HEK293T (cell line): Measurements from ENCODE around the gene ELOVL6.

Experiments
- CTCF ChIA-PET: fragments of 350-600 bp; formaldehyde crosslinking; extraction: SDS; loops from one replicate; lab custom pipeline; 2021; ENCODE audit warnings: antibody characterized with exemption, inconsistent platforms; lab: Yijun Ruan, JAX
- POLR2A ChIA-PET: fragments of 350-600 bp; formaldehyde crosslinking; extraction: SDS; loops from one replicate; lab custom pipeline; 2020; ENCODE audit warnings: antibody characterized with exemption, inconsistent platforms; lab: Yijun Ruan, JAX
- DNase-seq: peaks from one replicate; pipeline ENCODE4 v3.0.0; 2012; ENCODE audit warnings: mixed read lengths; ENCODE audit errors: extremely low spot score
- ARNT ChIP-seq: fragments of 450-650 bp; IDR thresholded peaks from 2 replicates; pipeline ENCODE4 v1.6.1; 2017; ENCODE audit warnings: mild to moderate bottlenecking
- BHLHE40 ChIP-seq: fragments of 450-650 bp; IDR thresholded peaks from 2 replicates; pipeline ENCODE4 v1.6.1; 2016; ENCODE audit warnings: mild to moderate bottlenecking, moderate library complexity, borderline replicate concordance
- CTBP1 ChIP-seq: fragments of 450-650 bp; IDR thresholded peaks from 2 replicates; pipeline ENCODE4 v1.6.1; 2016; ENCODE audit warnings: borderline replicate concordance
- ELF4 ChIP-seq: fragments of 450-650 bp; IDR thresholded peaks from 2 replicates; pipeline ENCODE4 v1.6.1; 2017; ENCODE audit warnings: antibody characterized with exemption
- FOXA1 ChIP-seq: fragments of 450-650 bp; IDR thresholded peaks from 2 replicates; pipeline ENCODE4 v1.6.1; 2016; ENCODE audit warnings: mild to moderate bottlenecking
- FOXK2 ChIP-seq: fragments of 450-650 bp; IDR thresholded peaks from 2 replicates; pipeline ENCODE4 v1.6.1; 2016; ENCODE audit warnings: mild to moderate bottlenecking
- FOXM1 ChIP-seq: fragments of 450-650 bp; IDR thresholded peaks from 2 replicates; pipeline ENCODE4 v1.6.1; 2017; ENCODE audit warnings: mild to moderate bottlenecking, borderline replicate concordance
- HDGF ChIP-seq: fragments of 450-650 bp; IDR thresholded peaks from 2 replicates; pipeline ENCODE4 v1.6.1; 2017; ENCODE audit warnings: antibody characterized with exemption, borderline replicate concordance
- L3MBTL2 ChIP-seq: fragments of 450-650 bp; conservative IDR thresholded peaks from 2 replicates; pipeline ENCODE4 v1.6.1; 2016; ENCODE audit warnings: mild to moderate bottlenecking
- LEF1 ChIP-seq: fragments of 450-650 bp; IDR thresholded peaks from 2 replicates; pipeline ENCODE4 v1.6.1; 2017; ENCODE audit warnings: mild to moderate bottlenecking, borderline replicate concordance
- NFRKB ChIP-seq: fragments of 450-650 bp; IDR thresholded peaks from 2 replicates; pipeline ENCODE4 v1.6.1; 2016; ENCODE audit warnings: mild to moderate bottlenecking, moderate library complexity
- PKNOX1 ChIP-seq: fragments of 450-650 bp; IDR thresholded peaks from 2 replicates; pipeline ENCODE4 v1.6.1; 2016
- SP1 ChIP-seq: fragments of 450-650 bp; IDR thresholded peaks from 2 replicates; pipeline ENCODE4 v1.6.1; 2017
- SUZ12 ChIP-seq: fragments of 450-650 bp; IDR thresholded peaks from 2 replicates; pipeline ENCODE4 v1.6.1; 2016; ENCODE audit warnings: mild to moderate bottlenecking
- TARDBP ChIP-seq: fragments of 450-650 bp; IDR thresholded peaks from 2 replicates; pipeline ENCODE4 v1.6.1; 2016
- ZNF384 ChIP-seq: fragments of 450-650 bp; IDR thresholded peaks from 2 replicates; pipeline ENCODE4 v1.6.1; 2016

Gene ELOVL6

GRCh38 chr4:110172972-110173371, 25.4 kb downstream of the ELOVL6 start:
- ChIA-PET CTCF (no interaction called here), POLR2A (no interaction called here)
- DNase-seq = no peak
- TF ChIP-seq SP1 (no peak), FOXA1 (no peak), NFRKB (no peak), ELF4 (no peak), HDGF (no peak), LEF1 (no peak), FOXK2 (no peak), ZNF384 (no peak), SUZ12 (no peak), FOXM1 (no peak)

GRCh38 chr4:110171971-110172370, 26.4 kb downstream of the ELOVL6 start:
- no peak for DNase-seq
- POLR2A ChIA-PET = interaction anchor here (1.0 kb wide), 1 partner anchor 26 kb away, joined by 3 read pairs; the partner anchor contains the start of gene ELOVL6
- CTCF ChIA-PET = interaction anchor here (0.7 kb wide), 1 partner anchor 20 kb away, joined by 3 read pairs; no protein-coding TSS in a partner anchor
- TF ChIP-seq ELF4 (no peak), LEF1 (no peak), FOXM1 (no peak)

GRCh38 chr4:110170861-110171260, 27.6 kb downstream of the ELOVL6 start:
- no peak for DNase-seq
- no peak for TF ChIP-seq BHLHE40
- no peak for TF ChIP-seq NFRKB
- no peak for TF ChIP-seq FOXA1
- TF ChIP-seq CTBP1 = no peak
- ChIA-PET CTCF (no interaction called here), POLR2A (interaction anchor here (1.0 to 1.2 kb wide), 2 partner anchors 27 to 28 kb away, joined by 3 to 6 read pairs; partner anchors contain the start of gene ELOVL6)

- TF ChIP-seq HDGF (no peak), ELF4 (no peak), PKNOX1 (0 out of 2 replicates have a peak, but pooled peaks have one; percentile 14), BHLHE40 (no peak)
- CTCF ChIA-PET = no interaction called here
- POLR2A ChIA-PET = interaction anchor here (1.0 to 2.6 kb wide), 3 partner anchors 31 to 34 kb away, joined by 3 to 10 read pairs (median 3); partner anchors contain the start of gene ELOVL6
- DNase-seq = peak; percentile 15
Observed at GRCh38 chr4:110165382-110166286, 32.8 kb downstream of the ELOVL6 start.

- ChIA-PET CTCF (interaction anchor here (0.6 kb wide), 1 partner anchor 57 kb away, joined by 3 read pairs; no protein-coding TSS in a partner anchor), POLR2A (interaction anchor here (1.0 to 2.6 kb wide), 3 partner anchors 32 to 34 kb away, joined by 3 to 10 read pairs (median 3); partner anchors contain the start of gene ELOVL6)
- no peak for TF ChIP-seq ARNT
- no peak for TF ChIP-seq TARDBP
- TF ChIP-seq L3MBTL2 = no peak
- TF ChIP-seq FOXK2 = no peak
- TF ChIP-seq PKNOX1 = no peak
- TF ChIP-seq ZNF384 = no peak
- no peak for TF ChIP-seq BHLHE40
- DNase-seq = no peak
Observed at GRCh38 chr4:110164856-110165255, 33.6 kb downstream of the ELOVL6 start.

GRCh38 chr4:110164251-110164650, 34.2 kb downstream of the ELOVL6 start:
- POLR2A ChIA-PET = interaction anchor here (1.3 to 2.6 kb wide), 2 partner anchors 32 to 35 kb away, joined by 3 to 10 read pairs; no protein-coding TSS in a partner anchor
- CTCF ChIA-PET = interaction anchor here (0.6 to 1.1 kb wide), 3 partner anchors 26 to 158 kb away, joined by 3 to 4 read pairs (median 3); no protein-coding TSS in a partner anchor
- no peak for DNase-seq
- TF ChIP-seq LEF1 (no peak), ZNF384 (no peak), FOXM1 (no peak), ELF4 (no peak), CTBP1 (no peak), SP1 (no peak), FOXA1 (no peak), BHLHE40 (no peak), HDGF (no peak), FOXK2 (no peak), ARNT (no peak), NFRKB (no peak), TARDBP (no peak), PKNOX1 (no peak), SUZ12 (no peak), L3MBTL2 (no peak)
